Endodermal cell (in vitro differentiated cells): ENCODE results near the gene CTDSP1. TPM values are rescaled to one million over a fixed set of nuclear protein-coding genes. Genes with fewer than 3 reads are reported as not detected.

Experiments
- DNase-seq: peaks from one replicate; pipeline ENCODE4 v3.0.0-alpha.2; 2017
- H3K27ac ChIP-seq: 2 replicates; pipeline ENCODE4 v1.5.1; 2013; ENCODE audit warnings: mild to moderate bottlenecking, low read depth, low read length, moderate library complexity
- H3K27me3 ChIP-seq: 2 replicates; pipeline ENCODE4 v1.6.1; 2013; ENCODE audit warnings: mild to moderate bottlenecking, low read length, moderate library complexity; ENCODE audit not compliant: insufficient read depth, control insufficient read depth, poor library complexity, severe bottlenecking
- H3K36me3 ChIP-seq: 2 replicates; pipeline ENCODE4 v1.7.0; 2013; ENCODE audit warnings: mild to moderate bottlenecking, low read length, moderate library complexity; ENCODE audit not compliant: control insufficient read depth, insufficient read depth
- H3K4me1 ChIP-seq: one replicate; pipeline ENCODE4 v1.7.0; 2013; ENCODE audit warnings: low read length; ENCODE audit not compliant: control insufficient read depth, insufficient read depth
- H3K4me3 ChIP-seq: 2 replicates; pipeline ENCODE4 v1.5.1; 2013; ENCODE audit warnings: mild to moderate bottlenecking, low read length, moderate library complexity
- H3K9ac ChIP-seq: 2 replicates; pipeline ENCODE4 v1.6.1; 2013; ENCODE audit warnings: mild to moderate bottlenecking, low read length, moderate library complexity; ENCODE audit not compliant: poor library complexity, severe bottlenecking; ENCODE audit errors: extremely low read depth
- H3K9me3 ChIP-seq: 2 replicates; pipeline ENCODE4 v1.6.1; 2013; ENCODE audit warnings: mild to moderate bottlenecking, low read length, moderate library complexity; ENCODE audit not compliant: control insufficient read depth
- H3K27ac Mint-ChIP-seq: 2 replicates; pipeline ENCODE4 v1.8.0; 2020; ENCODE audit warnings: mixed read lengths
- H3K27me3 Mint-ChIP-seq: 2 replicates; pipeline ENCODE4 v1.8.0; 2021; ENCODE audit warnings: mild to moderate bottlenecking, mixed read lengths; ENCODE audit not compliant: insufficient read depth
- H3K36me3 Mint-ChIP-seq: 2 replicates; pipeline ENCODE4 v1.8.0; 2020; ENCODE audit warnings: low read depth, mixed read lengths
- H3K4me1 Mint-ChIP-seq: 2 replicates; pipeline ENCODE4 v1.8.0; 2020; ENCODE audit warnings: mixed read lengths
- H3K4me3 Mint-ChIP-seq: 2 replicates; pipeline ENCODE4 v1.8.0; 2020; ENCODE audit warnings: mild to moderate bottlenecking, moderate library complexity, mixed read lengths
- H3K9me3 Mint-ChIP-seq: 2 replicates; pipeline ENCODE4 v1.8.0; 2020; ENCODE audit warnings: mild to moderate bottlenecking, mixed read lengths
- CTCF ChIP-seq: fragments of 200-600 bp; sonication (generic); conservative IDR thresholded peaks from 2 replicates; pipeline ENCODE4 v1.5.0; 2021; ENCODE audit warnings: antibody characterized with exemption, mild to moderate bottlenecking
- WGBS, 2 experiments: methylation state at CpG; one replicate each; pipeline versions ENCODE4 v1.1.5 to v1.1.7; 2013; ENCODE audit warnings: missing lambda C conversion rate in 2 of 2, mixed read lengths in 1 of 2; ENCODE audit not compliant: insufficient coverage in 1 of 2, insufficient read length in 1 of 2; 5-methylcytosine and 5-hydroxymethylcytosine counted together
- total RNA-seq, 2 donors: library from RNA; stranded (reverse); fragmentation: NEBNext Ultra II Directional in 1 of 2; extraction: Animal tissue kit (Norgen Biotek cat#: 25700) in 1 of 2; gene quantifications; 2 replicates in 1 of 2; 3 replicates in 1 of 2; pipeline ENCODE4 v1.2.1, GENCODE V29; 2021

CTDSP1 gene
- total RNA-seq, 2 donors from 2014 or later: 66.8 to 123 TPM

DNA sequence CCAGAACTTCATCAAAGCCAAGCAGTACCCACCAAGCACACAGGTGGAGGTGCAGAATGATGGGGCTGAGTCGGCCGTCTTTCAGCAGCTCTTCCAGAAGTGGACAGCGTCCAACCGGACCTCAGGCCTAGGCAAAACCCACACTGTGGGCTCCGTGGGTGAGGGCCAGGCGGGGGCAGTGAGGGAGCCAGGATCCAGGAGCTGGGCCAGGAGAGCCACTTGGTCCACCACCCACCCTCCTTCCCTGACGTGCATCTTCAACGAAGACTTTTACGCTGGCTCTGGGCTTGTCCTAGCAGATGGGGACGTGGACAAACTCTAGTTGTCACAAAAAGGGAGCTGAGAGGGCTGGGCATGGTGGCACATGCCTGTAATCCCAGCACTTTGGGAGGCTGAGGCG is 31.1 kb downstream of the CTDSP1 start:
- H3K27me3 ChIP-seq: no peaks in the 10 kb centered on the region
- DNase-seq: no peak
- peaks cover 8% of the 10 kb centered on the region for H3K36me3 ChIP-seq
- 91 to 92% methylated on average over 8 to 11 of the region's 11 CpGs for WGBS, 2 experiments
- no peak overlapping the region for H3K4me3 ChIP-seq
- no peak for TF ChIP-seq CTCF
- H3K9me3 Mint-ChIP-seq: no peaks in the 10 kb centered on the region
- H3K4me1 Mint-ChIP-seq: no peaks in the 10 kb centered on the region
- H3K9me3 ChIP-seq: no peaks in the 10 kb centered on the region
- H3K27ac ChIP-seq: no peak overlapping the region
- H3K27ac Mint-ChIP-seq: no peak overlapping the region
- H3K4me1 ChIP-seq: no peaks in the 10 kb centered on the region
- peaks cover 40% of the 10 kb centered on the region for H3K36me3 Mint-ChIP-seq
- H3K9ac ChIP-seq: no peak overlapping the region
- H3K4me3 Mint-ChIP-seq: no peak overlapping the region
- no peaks in the 10 kb centered on the region for H3K27me3 Mint-ChIP-seq

DNA sequence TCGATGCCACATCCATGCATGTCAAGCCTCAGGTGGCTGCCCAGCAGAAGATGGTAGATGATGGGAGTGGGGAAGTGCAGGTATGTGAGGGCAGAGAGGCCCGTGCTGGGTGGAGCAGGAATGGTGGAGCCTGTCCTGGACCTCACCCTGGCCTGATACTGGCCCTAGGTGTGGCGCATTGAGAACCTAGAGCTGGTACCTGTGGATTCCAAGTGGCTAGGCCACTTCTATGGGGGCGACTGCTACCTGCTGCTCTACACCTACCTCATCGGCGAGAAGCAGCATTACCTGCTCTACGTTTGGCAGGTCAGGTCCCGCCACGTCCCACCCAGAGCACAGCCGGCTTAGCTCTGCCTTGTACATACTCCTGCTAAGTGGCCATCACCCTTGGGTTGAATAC is 32.2 kb downstream of the CTDSP1 start:
- Mint-ChIP-seq H3K4me3 (no peak overlapping the region), H3K27me3 (no peaks in the 10 kb centered on the region)
- H3K4me3 ChIP-seq: no peak overlapping the region

GRCh38 chr2:218432676-218433365 is 33.2 kb downstream of the CTDSP1 start:
- no peaks in the 10 kb centered on the region for H3K9me3 Mint-ChIP-seq
- no peak for DNase-seq
- WGBS, 2 experiments: 95 to 96% methylated on average over 6 to 8 of the region's 8 CpGs
- Histone ChIP-seq H3K27ac (no peak overlapping the region), H3K4me3 (no peak overlapping the region), H3K27me3 (no peaks in the 10 kb centered on the region), H3K4me1 (no peaks in the 10 kb centered on the region), H3K36me3 (peaks cover 8% of the 10 kb centered on the region), H3K9ac (no peak overlapping the region), H3K9me3 (no peaks in the 10 kb centered on the region)
- H3K36me3 Mint-ChIP-seq: peaks cover 35% of the 10 kb centered on the region
- no peak overlapping the region for H3K4me3 Mint-ChIP-seq
- no peaks in the 10 kb centered on the region for H3K4me1 Mint-ChIP-seq
- no peak for TF ChIP-seq CTCF
- no peaks in the 10 kb centered on the region for H3K27me3 Mint-ChIP-seq
- no peak overlapping the region for H3K27ac Mint-ChIP-seq

More for the DNA sequence above, 32.2 kb downstream of the CTDSP1 start:
- Histone ChIP-seq H3K9me3 (no peaks in the 10 kb centered on the region), H3K27ac (no peak overlapping the region), H3K9ac (no peak overlapping the region), H3K27me3 (no peaks in the 10 kb centered on the region), H3K4me1 (no peaks in the 10 kb centered on the region), H3K36me3 (peaks cover 8% of the 10 kb centered on the region)
- no peak overlapping the region for H3K27ac Mint-ChIP-seq
- DNase-seq: no peak
- no peaks in the 10 kb centered on the region for H3K4me1 Mint-ChIP-seq
- WGBS, 2 experiments: 93 to 97% methylated on average over 6 to 10 of the region's 10 CpGs
- no peaks in the 10 kb centered on the region for H3K9me3 Mint-ChIP-seq
- H3K36me3 Mint-ChIP-seq: peaks cover 35% of the 10 kb centered on the region
- TF ChIP-seq CTCF: no peak
